Activated naive CD8-positive, alpha-beta T cell treated with anti-CD3 and anti-CD28 coated beads, Interleukin-2, amount 50 U/mL, for 24 hours (primary cell): ENCODE measurements around the gene SHMT2.

Experiments used
- ATAC-seq: fragments of 150-1000 bp; cut with Tn5 transposase; one replicate; pipeline ENCODE4 v1.10.0; 2021
- DNase-seq: peaks from one replicate; pipeline ENCODE4 v3.0.0; 2021
- H3K27ac Mint-ChIP-seq: one replicate; pipeline ENCODE4 v1.8.0; 2021; ENCODE audit warnings: mild to moderate bottlenecking, mixed read lengths
- H3K27me3 Mint-ChIP-seq: one replicate; pipeline ENCODE4 v1.8.0; 2021; ENCODE audit warnings: mixed read lengths
- H3K36me3 Mint-ChIP-seq: one replicate; pipeline ENCODE4 v1.8.0; 2021; ENCODE audit warnings: low read depth, mixed read lengths
- H3K4me1 Mint-ChIP-seq: one replicate; pipeline ENCODE4 v1.8.0; 2021; ENCODE audit warnings: mixed read lengths
- H3K4me3 Mint-ChIP-seq: one replicate; pipeline ENCODE4 v1.8.0; 2021; ENCODE audit warnings: mild to moderate bottlenecking, moderate library complexity, mixed read lengths
- H3K9me3 Mint-ChIP-seq: one replicate; pipeline ENCODE4 v1.8.0; 2021; ENCODE audit warnings: mixed read lengths

Gene SHMT2

DNA sequence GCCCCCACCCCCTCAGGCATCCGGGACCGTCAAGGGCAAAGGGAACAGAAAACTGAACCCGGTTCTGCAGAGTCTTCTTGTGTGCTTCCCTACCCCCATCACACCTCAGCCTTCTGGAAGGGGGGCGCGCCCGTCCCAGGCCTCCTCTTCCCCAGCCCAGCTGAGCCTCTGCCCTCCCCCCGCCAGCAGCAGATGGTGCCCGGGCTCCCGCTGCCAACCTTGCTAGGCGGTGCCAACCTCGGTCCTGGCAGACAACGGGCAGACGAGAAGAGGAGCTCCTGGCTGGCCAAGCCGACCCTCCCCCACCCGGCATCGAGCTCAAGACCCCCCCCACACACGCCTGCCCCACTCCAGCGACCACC lies 12.8 kb downstream of the SHMT2 start:
- H3K4me1 Mint-ChIP-seq: peaks cover 48% of the 10 kb centered on the region
- no peaks in the 10 kb centered on the region for H3K36me3 Mint-ChIP-seq
- H3K4me3 Mint-ChIP-seq: peak overlapping the region; percentile 52
- peaks cover 54% of the 10 kb centered on the region for H3K27me3 Mint-ChIP-seq
- no peak for DNase-seq
- H3K27ac Mint-ChIP-seq: no peak overlapping the region
- no peak for ATAC-seq
- no peaks in the 10 kb centered on the region for H3K9me3 Mint-ChIP-seq

- Mint-ChIP-seq H3K27ac (no peak overlapping the region), H3K36me3 (no peaks in the 10 kb centered on the region), H3K27me3 (peaks cover 49% of the 10 kb centered on the region), H3K4me3 (peak overlapping the region; percentile 58), H3K9me3 (no peaks in the 10 kb centered on the region), H3K4me1 (peaks cover 43% of the 10 kb centered on the region)
- peak; percentile 85 for DNase-seq
- peak; percentile 3 for ATAC-seq
These were observed 13.4 kb downstream of the SHMT2 start for GRCh38 chr12:57242691-57243454.

DNA sequence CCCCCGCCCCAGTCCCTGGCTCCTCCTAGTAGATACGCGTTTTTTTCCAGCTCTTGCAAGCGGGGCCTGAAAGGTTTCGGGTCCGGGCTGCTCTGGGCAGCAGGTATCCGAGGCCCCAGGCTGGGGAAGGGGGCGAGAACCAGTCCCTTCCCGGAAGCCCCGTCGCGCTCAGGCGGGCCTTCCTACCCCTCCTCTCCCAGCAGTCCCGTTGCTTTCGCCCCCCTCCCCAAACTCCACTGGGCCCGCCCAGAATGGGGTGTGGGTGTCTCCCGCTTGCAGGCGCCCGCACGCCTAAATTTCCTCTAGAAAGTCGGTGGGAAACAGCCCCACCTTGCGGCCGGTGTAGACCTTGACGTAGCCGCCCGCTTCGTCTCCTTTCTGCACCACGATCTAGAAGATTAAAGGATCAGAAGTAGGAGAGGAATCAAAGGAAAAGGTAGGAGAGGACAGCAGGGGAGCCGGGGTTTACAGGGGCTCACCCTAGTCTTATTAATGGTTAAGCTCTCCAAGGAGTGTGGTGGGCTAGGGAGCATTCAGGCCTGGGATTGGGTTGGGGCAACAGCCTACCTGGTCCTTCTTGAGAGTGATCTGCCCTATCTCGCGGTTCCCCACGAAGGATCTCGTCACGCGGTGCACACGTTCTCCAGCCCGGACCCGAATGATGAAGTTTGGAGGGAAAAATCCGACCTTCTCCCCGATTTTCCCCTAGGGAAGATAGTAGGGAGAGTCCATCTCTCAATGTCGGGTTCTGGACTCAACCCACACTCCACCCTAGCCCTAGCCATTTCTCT lies 14.2 kb downstream of the SHMT2 start:
- Mint-ChIP-seq H3K9me3 (no peaks in the 10 kb centered on the region), H3K4me3 (peak overlapping the region; percentile 58), H3K4me1 (peaks cover 42% of the 10 kb centered on the region), H3K27me3 (peaks cover 44% of the 10 kb centered on the region), H3K36me3 (no peaks in the 10 kb centered on the region), H3K27ac (no peak overlapping the region)
- ATAC-seq (no peak), DNase-seq (peak; percentile 89)

GRCh38 chr12:57244312-57244696 lies 14.8 kb downstream of the SHMT2 start:
- ATAC-seq (no peak), DNase-seq (no peak)
- Mint-ChIP-seq H3K9me3 (no peaks in the 10 kb centered on the region), H3K4me3 (no peak overlapping the region), H3K27me3 (peaks cover 41% of the 10 kb centered on the region), H3K36me3 (no peaks in the 10 kb centered on the region), H3K27ac (no peak overlapping the region), H3K4me1 (peaks cover 45% of the 10 kb centered on the region)

DNA sequence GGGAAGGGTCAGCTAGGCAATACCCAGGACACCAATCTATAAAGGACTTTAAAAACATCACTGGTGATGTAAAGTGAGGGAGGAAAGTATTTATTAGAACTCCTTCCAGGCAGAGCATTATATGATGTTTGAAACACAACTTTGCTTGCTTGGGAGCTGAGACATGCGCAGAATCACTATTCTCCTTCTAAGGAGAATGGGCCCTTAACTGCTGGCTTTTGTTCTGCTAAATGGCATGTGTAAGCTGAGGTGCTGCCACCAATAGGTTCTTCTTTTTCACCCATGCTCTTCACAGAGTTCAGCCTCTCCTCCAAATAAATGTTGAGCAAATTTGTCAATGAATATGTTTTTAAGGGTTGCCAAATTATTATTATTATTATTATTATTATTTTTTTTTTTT lies 17.5 kb downstream of the SHMT2 start:
- no peak overlapping the region for H3K4me3 Mint-ChIP-seq
- H3K27me3 Mint-ChIP-seq: peaks cover 20% of the 10 kb centered on the region
- no peak for DNase-seq
- ATAC-seq: no peak
- H3K27ac Mint-ChIP-seq: no peak overlapping the region
- peaks cover 23% of the 10 kb centered on the region for H3K4me1 Mint-ChIP-seq
- no peaks in the 10 kb centered on the region for H3K9me3 Mint-ChIP-seq
- H3K36me3 Mint-ChIP-seq: no peaks in the 10 kb centered on the region

- Mint-ChIP-seq H3K36me3 (no peaks in the 10 kb centered on the region), H3K4me3 (no peak overlapping the region), H3K27me3 (peaks cover 9% of the 10 kb centered on the region), H3K4me1 (peaks cover 8% of the 10 kb centered on the region), H3K9me3 (no peaks in the 10 kb centered on the region), H3K27ac (no peak overlapping the region)
- peak; percentile 62 for ATAC-seq
- DNase-seq: no peak
These were observed 19.6 kb downstream of the SHMT2 start for GRCh38 chr12:57248934-57249742.

GRCh38 chr12:57250541-57250940 lies 21.0 kb downstream of the SHMT2 start:
- DNase-seq: no peak
- no peak overlapping the region for H3K27ac Mint-ChIP-seq
- no peaks in the 10 kb centered on the region for H3K36me3 Mint-ChIP-seq
- H3K27me3 Mint-ChIP-seq: no peaks in the 10 kb centered on the region
- no peak overlapping the region for H3K4me3 Mint-ChIP-seq
- no peaks in the 10 kb centered on the region for H3K9me3 Mint-ChIP-seq
- no peak for ATAC-seq
- H3K4me1 Mint-ChIP-seq: peaks cover 7% of the 10 kb centered on the region

DNA sequence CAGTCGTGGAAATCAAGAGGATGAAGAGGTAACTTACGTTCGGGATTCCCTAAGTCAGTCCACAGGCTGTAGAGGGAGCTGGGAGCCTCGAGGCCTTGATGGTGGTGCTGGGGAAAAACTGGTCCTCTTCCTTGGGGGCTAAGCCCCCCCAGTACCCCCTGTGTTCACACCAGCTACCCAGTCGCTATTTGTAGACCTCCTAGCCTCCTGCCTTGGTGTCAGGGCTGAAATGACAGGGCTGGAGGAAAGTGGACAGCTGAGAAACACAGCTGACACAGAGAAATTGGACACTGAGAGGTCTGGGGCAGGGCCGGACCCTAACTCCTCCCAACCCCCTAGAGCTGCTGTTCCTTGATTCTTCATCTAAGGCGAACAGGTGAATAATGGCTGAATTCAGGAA lies 21.4 kb downstream of the SHMT2 start, which contains the start of gene STAC3:
Gene STAC3, minus strand, starts transcription at position 232 of the 400 bp plus-strand sequence. CDS start 1,551 bp downstream, outside the sequence.
- no peaks in the 10 kb centered on the region for H3K36me3 Mint-ChIP-seq
- peaks cover 7% of the 10 kb centered on the region for H3K4me1 Mint-ChIP-seq
- H3K27ac Mint-ChIP-seq: no peak within 1 kb of the TSS
- no peak for ATAC-seq
- no peaks in the 10 kb centered on the region for H3K9me3 Mint-ChIP-seq
- no peak for DNase-seq
- H3K27me3 Mint-ChIP-seq: no peaks in the 10 kb centered on the region
- H3K4me3 Mint-ChIP-seq: no peak within 1 kb of the TSS

DNA sequence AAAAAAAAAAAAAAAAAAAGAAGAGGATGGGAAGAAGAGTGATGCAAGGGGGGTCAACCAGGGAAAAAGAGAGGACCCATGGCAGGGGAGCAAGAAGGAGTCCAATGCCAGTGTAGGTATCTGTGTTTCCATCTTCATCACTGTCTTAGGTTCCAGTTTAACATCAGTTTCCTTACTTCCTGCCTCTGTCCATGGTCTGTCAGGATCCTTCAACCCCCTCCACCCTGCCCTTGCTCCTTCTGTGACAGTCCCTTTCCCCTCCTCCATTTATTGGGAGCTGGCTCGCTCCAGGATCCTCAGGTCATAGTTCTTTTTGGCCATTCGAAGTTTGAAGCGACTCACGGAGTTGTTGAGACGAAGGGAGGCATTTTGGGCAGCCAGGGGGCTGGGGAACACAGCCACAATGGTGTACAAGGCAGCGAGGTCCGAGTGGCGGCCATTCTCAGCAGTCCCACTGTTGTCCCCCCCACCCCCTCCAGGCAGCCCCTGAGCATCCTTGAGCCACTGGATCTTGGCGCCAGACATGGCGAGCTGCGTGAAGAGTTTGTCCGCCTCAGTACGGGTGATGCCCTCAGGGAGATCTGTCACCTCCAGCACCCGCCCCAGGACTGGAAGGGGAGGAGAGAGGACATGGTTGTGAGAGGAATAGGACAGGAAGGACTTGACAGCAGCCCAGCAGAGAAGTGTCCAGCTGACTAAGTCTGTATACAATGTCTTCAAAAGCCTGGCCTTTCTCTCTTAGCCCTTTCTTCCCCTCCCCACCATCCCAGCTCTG lies 25.2 kb downstream of the SHMT2 start:
- H3K4me1 Mint-ChIP-seq: no peaks in the 10 kb centered on the region
- no peaks in the 10 kb centered on the region for H3K27me3 Mint-ChIP-seq
- H3K9me3 Mint-ChIP-seq: no peaks in the 10 kb centered on the region
- DNase-seq (no peak), ATAC-seq (no peak)
- H3K36me3 Mint-ChIP-seq: peaks cover 2% of the 10 kb centered on the region
- H3K27ac Mint-ChIP-seq: no peak overlapping the region
- H3K4me3 Mint-ChIP-seq: no peak overlapping the region

GRCh38 chr12:57255916-57256315 lies 26.4 kb downstream of the SHMT2 start:
- Mint-ChIP-seq H3K27me3 (no peaks in the 10 kb centered on the region), H3K4me3 (no peak overlapping the region), H3K9me3 (no peaks in the 10 kb centered on the region), H3K4me1 (no peaks in the 10 kb centered on the region), H3K36me3 (peaks cover 2% of the 10 kb centered on the region), H3K27ac (no peak overlapping the region)
- DNase-seq (no peak), ATAC-seq (no peak)

GRCh38 chr12:57258977-57259970 lies 29.8 kb downstream of the SHMT2 start:
- ATAC-seq (no peak), DNase-seq (no peak)
- Mint-ChIP-seq H3K4me1 (peaks cover 4% of the 10 kb centered on the region), H3K36me3 (peaks cover 8% of the 10 kb centered on the region), H3K27ac (no peak overlapping the region), H3K4me3 (no peak overlapping the region), H3K9me3 (no peaks in the 10 kb centered on the region), H3K27me3 (no peaks in the 10 kb centered on the region)

- no peak overlapping the region for H3K27ac Mint-ChIP-seq
- peaks cover 11% of the 10 kb centered on the region for H3K36me3 Mint-ChIP-seq
- DNase-seq (no peak), ATAC-seq (no peak)
- H3K9me3 Mint-ChIP-seq: no peaks in the 10 kb centered on the region
- H3K27me3 Mint-ChIP-seq: no peaks in the 10 kb centered on the region
- H3K4me3 Mint-ChIP-seq: no peak overlapping the region
- peaks cover 4% of the 10 kb centered on the region for H3K4me1 Mint-ChIP-seq
These were observed 30.9 kb downstream of the SHMT2 start for GRCh38 chr12:57260366-57260765.

GRCh38 chr12:57261428-57261865 lies 31.9 kb downstream of the SHMT2 start:
- ATAC-seq: no peak
- Mint-ChIP-seq H3K27me3 (no peaks in the 10 kb centered on the region), H3K36me3 (peaks cover 11% of the 10 kb centered on the region), H3K4me3 (no peak overlapping the region), H3K4me1 (peaks cover 4% of the 10 kb centered on the region), H3K27ac (no peak overlapping the region), H3K9me3 (no peaks in the 10 kb centered on the region)
- no peak for DNase-seq
